ENCODE data around the gene EPS15. TPM values are rescaled to one million over a fixed set of nuclear protein-coding genes. Genes with fewer than 3 reads are reported as not detected.

Gene EPS15
- total and polyA plus RNA-seq, 9 of the 15 experiments (the other 6 are each of a cell fraction or from before 2014, with no cell fraction given) = 23.1 to 69.0 (median 41.7) TPM

DNA sequence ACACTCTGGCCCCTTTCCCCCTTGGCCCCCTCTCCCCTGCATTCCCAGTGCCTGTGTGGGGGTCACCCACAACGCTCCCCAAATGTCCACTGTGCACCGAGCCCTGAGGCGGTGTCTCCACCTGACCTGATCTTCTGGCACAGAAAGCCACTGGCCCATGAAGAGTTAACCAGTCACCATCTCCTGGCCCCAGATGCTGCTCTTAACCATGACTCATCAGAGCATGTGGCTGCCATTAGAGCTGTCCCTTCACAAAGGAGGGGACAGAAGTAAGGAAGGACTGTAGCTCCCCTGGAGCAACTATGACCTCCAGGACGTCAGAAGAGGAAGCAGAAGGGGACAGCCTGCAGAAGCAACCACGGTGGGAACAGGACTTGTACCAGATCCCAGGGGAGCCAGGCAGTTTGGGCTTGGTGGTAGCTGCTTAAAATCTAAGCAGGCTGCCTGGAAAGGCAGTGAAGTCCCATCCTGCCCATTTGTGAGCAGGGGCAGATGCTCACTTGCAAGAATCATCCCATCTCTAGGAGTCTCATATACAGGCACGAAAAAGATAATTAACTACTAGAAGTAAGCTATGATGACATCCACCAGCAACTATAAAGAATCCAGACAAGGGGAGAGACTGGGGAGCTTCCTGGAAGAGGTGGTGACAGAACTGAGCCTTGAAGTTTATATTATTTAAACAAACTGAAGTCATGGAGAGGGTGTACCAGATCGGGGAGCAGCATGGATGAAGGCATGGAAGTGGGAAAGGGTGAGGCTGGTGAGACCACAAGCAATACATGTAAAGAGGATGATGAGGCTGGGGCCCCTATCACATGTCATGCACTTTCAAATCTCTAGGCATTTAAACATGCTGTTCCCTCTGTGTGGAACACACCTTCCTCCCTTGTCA, 187.6 kb downstream of the EPS15 start (continued):
- TF ChIP-seq, protein P1, sequence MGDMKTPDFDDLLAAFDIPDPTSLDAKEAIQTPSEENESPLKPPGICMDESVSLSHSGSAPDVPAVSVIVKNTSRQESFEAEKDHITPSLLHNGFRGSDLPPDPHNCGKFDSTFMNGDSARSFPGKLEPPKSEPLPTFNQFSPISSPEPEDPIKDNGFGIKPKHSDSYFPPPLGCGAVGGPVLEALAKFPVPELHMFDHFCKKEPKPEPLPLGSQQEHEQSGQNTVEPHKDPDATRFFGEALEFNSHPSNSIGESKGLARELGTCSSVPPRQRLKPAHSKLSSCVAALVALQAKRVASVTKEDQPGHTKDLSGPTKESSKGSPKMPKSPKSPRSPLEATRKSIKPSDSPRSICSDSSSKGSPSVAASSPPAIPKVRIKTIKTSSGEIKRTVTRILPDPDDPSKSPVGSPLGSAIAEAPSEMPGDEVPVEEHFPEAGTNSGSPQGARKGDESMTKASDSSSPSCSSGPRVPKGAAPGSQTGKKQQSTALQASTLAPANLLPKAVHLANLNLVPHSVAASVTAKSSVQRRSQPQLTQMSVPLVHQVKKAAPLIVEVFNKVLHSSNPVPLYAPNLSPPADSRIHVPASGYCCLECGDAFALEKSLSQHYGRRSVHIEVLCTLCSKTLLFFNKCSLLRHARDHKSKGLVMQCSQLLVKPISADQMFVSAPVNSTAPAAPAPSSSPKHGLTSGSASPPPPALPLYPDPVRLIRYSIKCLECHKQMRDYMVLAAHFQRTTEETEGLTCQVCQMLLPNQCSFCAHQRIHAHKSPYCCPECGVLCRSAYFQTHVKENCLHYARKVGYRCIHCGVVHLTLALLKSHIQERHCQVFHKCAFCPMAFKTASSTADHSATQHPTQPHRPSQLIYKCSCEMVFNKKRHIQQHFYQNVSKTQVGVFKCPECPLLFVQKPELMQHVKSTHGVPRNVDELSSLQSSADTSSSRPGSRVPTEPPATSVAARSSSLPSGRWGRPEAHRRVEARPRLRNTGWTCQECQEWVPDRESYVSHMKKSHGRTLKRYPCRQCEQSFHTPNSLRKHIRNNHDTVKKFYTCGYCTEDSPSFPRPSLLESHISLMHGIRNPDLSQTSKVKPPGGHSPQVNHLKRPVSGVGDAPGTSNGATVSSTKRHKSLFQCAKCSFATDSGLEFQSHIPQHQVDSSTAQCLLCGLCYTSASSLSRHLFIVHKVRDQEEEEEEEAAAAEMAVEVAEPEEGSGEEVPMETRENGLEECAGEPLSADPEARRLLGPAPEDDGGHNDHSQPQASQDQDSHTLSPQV (IDR thresholded peaks at IDR 0.05) = peak; percentile 98
- peak; percentile 82 for TF ChIP-seq NFIC (IDR thresholded peaks at IDR 0.05)
- peak; percentile 92 for TF ChIP-seq MAFG (tag; conservative IDR thresholded peaks at IDR 0.05)
- peak; percentile 93 for TF ChIP-seq ZNF316 (IDR thresholded peaks at IDR 0.05)
- TF ChIP-seq DPF2 (IDR thresholded peaks at IDR 0.05) = peak; percentile 95
- TF ChIP-seq SUPT5H (IDR thresholded peaks at IDR 0.05) = peak; percentile 83
- TF ChIP-seq, protein P2, sequence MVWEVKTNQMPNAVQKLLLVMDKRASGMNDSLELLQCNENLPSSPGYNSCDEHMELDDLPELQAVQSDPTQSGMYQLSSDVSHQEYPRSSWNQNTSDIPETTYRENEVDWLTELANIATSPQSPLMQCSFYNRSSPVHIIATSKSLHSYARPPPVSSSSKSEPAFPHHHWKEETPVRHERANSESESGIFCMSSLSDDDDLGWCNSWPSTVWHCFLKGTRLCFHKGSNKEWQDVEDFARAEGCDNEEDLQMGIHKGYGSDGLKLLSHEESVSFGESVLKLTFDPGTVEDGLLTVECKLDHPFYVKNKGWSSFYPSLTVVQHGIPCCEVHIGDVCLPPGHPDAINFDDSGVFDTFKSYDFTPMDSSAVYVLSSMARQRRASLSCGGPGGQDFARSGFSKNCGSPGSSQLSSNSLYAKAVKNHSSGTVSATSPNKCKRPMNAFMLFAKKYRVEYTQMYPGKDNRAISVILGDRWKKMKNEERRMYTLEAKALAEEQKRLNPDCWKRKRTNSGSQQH (CRISPR knock-in tag; IDR thresholded peaks at IDR 0.05) = no peak
- TF ChIP-seq, protein P3, sequence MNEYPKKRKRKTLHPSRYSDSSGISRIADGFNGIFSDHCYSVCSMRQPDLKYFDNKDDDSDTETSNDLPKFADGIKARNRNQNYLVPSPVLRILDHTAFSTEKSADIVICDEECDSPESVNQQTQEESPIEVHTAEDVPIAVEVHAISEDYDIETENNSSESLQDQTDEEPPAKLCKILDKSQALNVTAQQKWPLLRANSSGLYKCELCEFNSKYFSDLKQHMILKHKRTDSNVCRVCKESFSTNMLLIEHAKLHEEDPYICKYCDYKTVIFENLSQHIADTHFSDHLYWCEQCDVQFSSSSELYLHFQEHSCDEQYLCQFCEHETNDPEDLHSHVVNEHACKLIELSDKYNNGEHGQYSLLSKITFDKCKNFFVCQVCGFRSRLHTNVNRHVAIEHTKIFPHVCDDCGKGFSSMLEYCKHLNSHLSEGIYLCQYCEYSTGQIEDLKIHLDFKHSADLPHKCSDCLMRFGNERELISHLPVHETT (CRISPR knock-in tag; conservative IDR thresholded peaks at IDR 0.05 in 1 of 2, IDR thresholded peaks at IDR 0.05 in 1 of 2) = peak in 1 of 2 experiments; percentile 64; a peak in 2 of 4 replicates
- TF ChIP-seq FOS (IDR thresholded peaks at IDR 0.05; ENCODE audit: extremely low read depth, insufficient read length) = peak; percentile 73
- TF ChIP-seq SPI1 (IDR thresholded peaks at IDR 0.05; ENCODE audit: borderline replicate concordance, low read depth, low read length) = peak; percentile 24; the same call in 1 of the 2 replicates
- TF ChIP-seq, protein P4, sequence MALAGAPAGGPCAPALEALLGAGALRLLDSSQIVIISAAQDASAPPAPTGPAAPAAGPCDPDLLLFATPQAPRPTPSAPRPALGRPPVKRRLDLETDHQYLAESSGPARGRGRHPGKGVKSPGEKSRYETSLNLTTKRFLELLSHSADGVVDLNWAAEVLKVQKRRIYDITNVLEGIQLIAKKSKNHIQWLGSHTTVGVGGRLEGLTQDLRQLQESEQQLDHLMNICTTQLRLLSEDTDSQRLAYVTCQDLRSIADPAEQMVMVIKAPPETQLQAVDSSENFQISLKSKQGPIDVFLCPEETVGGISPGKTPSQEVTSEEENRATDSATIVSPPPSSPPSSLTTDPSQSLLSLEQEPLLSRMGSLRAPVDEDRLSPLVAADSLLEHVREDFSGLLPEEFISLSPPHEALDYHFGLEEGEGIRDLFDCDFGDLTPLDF (CRISPR knock-in tag; IDR thresholded peaks at IDR 0.05) = no peak; the same call in 1 of the 2 replicates
- TF ChIP-seq ZNF174 (CRISPR knock-in tag; IDR thresholded peaks at IDR 0.05) = no peak
- peak; percentile 74 for TF ChIP-seq CREM (IDR thresholded peaks at IDR 0.05; ENCODE audit: low read depth)

Data from K562 (cell line).